Tibial artery (tissue), 4 donors: ENCODE results near the gene PCSK1.

Experiments used
- DNase-seq, 2 donors: peaks; one replicate each; pipeline ENCODE4 v3.0.0-alpha.2; 2019
- H3K27ac ChIP-seq, 2 donors: fragments of 200-600 bp; sonication (generic) in 1 of 2; 1 replicate in 1 of 2; 2 replicates in 1 of 2; pipeline ENCODE4 v1.5.1; 2018 to 2019; ENCODE audit warnings: mild to moderate bottlenecking in 1 of 2
- H3K27me3 ChIP-seq, 2 donors: fragments of 200-600 bp; sonication (generic) in 1 of 2; one replicate each; pipeline versions ENCODE4 v1.5.1 to v1.6.0; 2016 to 2019
- H3K36me3 ChIP-seq, 3 donors: fragments of 200-600 bp; sonication (generic) in 2 of 3; one replicate each; pipeline ENCODE4 v1.5.1; 2016 to 2019; ENCODE audit warnings: mild to moderate bottlenecking in 2 of 3
- H3K4me1 ChIP-seq, 4 donors: fragments of 200-600 bp; sonication (generic) in 2 of 4; 1 replicate in 3 of 4; 2 replicates in 1 of 4; pipeline ENCODE4 v1.5.1; 2016 to 2019
- H3K4me3 ChIP-seq, 2 donors: fragments of 200-600 bp; sonication (generic) in 1 of 2; 1 replicate in 1 of 2; 2 replicates in 1 of 2; pipeline ENCODE4 v1.5.1; 2018 to 2019; ENCODE audit warnings: mild to moderate bottlenecking in 2 of 2
- H3K9me3 ChIP-seq, 3 donors: fragments of 200-600 bp; sonication (generic) in 1 of 3; one replicate each; pipeline ENCODE4 v1.5.1; 2016 to 2019
- intact Hi-C: fragments of 100-400 bp; cut with DNase I; formaldehyde crosslinking; loops from one replicate; pipeline ENCODE4 v1.15.0; 2023; ENCODE audit warnings: low total_unique reads
- TF ChIP-seq, protein P1 (sequence below), 2 experiments: fragments of 200-600 bp in 1 of 2; fragments of 450-650 bp in 1 of 2; IDR thresholded peaks; one replicate each; pipeline ENCODE4 v1.5.1; 2017 to 2019; ENCODE audit warnings: antibody characterized with exemption in 2 of 2, mild to moderate bottlenecking in 1 of 2, moderate library complexity in 1 of 2

The PCSK1 gene

DNA sequence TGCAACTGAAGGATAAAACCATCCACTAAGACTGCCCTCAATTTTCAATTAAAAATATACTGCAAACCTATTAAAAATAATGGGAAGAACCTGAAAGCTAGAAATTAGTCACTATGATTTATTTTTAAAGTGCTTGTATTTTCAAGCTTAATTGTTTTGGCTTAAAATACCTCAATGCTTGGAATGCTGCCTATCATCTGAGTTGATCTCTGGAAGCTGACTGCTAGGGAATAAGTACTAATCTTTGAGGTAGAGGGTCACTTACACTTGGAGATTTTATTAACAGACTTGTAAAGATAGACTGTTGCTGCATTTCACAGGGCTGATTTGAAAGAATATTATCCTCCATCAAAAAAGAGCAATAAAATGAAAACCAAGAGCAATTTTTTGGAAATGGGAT is 6.2 kb downstream of the PCSK1 start:
- H3K27ac ChIP-seq, result no peak overlapping the region
- intact Hi-C loops, result no loop called here
- no peak overlapping the region for H3K4me3 ChIP-seq
- H3K9me3 ChIP-seq, result no peaks in the 10 kb centered on the region
- TF ChIP-seq, protein P1, sequence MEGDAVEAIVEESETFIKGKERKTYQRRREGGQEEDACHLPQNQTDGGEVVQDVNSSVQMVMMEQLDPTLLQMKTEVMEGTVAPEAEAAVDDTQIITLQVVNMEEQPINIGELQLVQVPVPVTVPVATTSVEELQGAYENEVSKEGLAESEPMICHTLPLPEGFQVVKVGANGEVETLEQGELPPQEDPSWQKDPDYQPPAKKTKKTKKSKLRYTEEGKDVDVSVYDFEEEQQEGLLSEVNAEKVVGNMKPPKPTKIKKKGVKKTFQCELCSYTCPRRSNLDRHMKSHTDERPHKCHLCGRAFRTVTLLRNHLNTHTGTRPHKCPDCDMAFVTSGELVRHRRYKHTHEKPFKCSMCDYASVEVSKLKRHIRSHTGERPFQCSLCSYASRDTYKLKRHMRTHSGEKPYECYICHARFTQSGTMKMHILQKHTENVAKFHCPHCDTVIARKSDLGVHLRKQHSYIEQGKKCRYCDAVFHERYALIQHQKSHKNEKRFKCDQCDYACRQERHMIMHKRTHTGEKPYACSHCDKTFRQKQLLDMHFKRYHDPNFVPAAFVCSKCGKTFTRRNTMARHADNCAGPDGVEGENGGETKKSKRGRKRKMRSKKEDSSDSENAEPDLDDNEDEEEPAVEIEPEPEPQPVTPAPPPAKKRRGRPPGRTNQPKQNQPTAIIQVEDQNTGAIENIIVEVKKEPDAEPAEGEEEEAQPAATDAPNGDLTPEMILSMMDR (IDR thresholded peaks at IDR 0.05), result no peak
- no peaks in the 10 kb centered on the region for H3K36me3 ChIP-seq
- DNase-seq, result no peak
- H3K27me3 ChIP-seq, result peaks cover 0 to 12% of the 10 kb centered on the region in 2 donors
- H3K4me1 ChIP-seq, result peaks cover 0 to 9% (median 5%) of the 10 kb centered on the region in 4 donors

DNA sequence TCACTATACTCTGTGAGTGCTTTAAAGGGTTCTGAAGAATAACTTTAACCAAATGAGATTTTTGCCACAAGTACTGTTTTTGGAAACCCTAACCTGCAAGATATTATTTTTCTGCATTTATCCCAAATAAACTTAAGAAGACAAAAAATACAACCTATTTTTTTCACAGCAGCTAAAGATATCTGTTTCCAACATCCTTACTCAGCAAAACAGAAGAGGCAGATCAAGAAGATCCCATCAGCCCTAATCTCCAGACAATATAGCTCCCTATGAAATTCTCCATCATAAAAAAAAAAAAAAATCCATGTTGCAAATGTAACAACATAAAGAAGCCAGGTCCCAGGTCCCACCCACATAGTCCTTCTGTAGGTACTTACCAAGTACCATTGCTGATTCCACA is 7.6 kb downstream of the PCSK1 start:
- no peak overlapping the region for H3K27ac ChIP-seq
- H3K9me3 ChIP-seq, result no peaks in the 10 kb centered on the region
- intact Hi-C loops, result no loop called here
- DNase-seq, result no peak
- TF ChIP-seq, protein P1 (IDR thresholded peaks at IDR 0.05), result no peak
- H3K36me3 ChIP-seq, result no peaks in the 10 kb centered on the region
- no peaks in the 10 kb centered on the region for H3K27me3 ChIP-seq
- no peak overlapping the region for H3K4me3 ChIP-seq
- H3K4me1 ChIP-seq, result no peaks in the 10 kb centered on the region

DNA sequence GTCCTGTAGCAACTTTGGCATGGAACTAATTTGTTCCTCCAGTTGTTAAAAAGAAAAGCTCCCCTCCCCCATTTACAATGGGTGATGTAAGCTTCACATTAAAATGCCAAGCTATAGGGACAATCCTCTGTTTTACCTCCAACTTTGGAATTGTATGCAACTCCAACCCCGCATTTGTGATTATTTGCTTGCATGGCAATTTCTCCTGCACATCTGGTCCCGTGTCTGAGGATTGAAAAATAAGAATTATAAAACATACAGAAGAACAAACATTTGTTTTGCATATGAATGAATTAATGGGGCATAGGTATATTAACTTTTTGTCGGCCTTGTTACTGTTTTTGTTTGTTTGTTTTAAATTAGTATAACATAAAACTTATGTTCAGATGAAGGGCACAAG is 17.2 kb downstream of the PCSK1 start:
- TF ChIP-seq, protein P1 (IDR thresholded peaks at IDR 0.05), result no peak
- DNase-seq, result no peak
- Histone ChIP-seq H3K4me3 (no peak overlapping the region), H3K9me3 (no peaks in the 10 kb centered on the region), H3K4me1 (no peaks in the 10 kb centered on the region), H3K36me3 (no peaks in the 10 kb centered on the region), H3K27ac (no peak overlapping the region), H3K27me3 (no peaks in the 10 kb centered on the region)
- intact Hi-C loops, result no loop called here

DNA sequence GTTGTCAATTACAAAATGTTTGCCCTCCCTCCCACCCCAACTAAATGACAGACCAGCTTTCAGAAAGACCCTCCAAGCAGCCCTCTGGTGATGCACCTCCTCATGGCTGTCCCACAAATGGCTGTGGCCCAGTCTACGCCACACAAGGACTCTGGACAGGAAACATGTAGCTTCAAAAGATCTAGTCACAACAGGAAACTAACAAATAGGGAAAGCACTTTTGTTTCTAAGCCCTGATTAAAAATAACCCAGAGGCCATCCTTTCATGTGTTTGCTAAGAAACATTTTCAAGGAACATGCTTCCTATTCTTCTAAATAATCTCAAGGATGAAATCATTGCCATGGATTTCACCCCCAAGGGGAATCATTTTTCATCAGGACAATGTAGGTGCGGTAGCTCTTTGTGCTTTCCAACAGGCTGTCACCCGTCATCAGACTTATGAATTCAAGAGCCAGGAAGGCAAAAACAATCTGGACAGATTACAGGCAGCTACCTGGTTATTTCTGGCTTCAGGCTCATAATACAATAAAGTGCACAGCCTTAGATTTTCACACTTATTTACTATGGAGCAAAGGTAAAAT is 20.1 kb downstream of the PCSK1 start:
- H3K4me3 ChIP-seq, result no peak overlapping the region
- H3K27me3 ChIP-seq, result no peaks in the 10 kb centered on the region
- no peak overlapping the region for H3K27ac ChIP-seq
- intact Hi-C loops, result no loop called here
- peaks cover 0 to 11% (median 5%) of the 10 kb centered on the region in 4 donors for H3K4me1 ChIP-seq
- DNase-seq, result no peak
- H3K36me3 ChIP-seq, result no peaks in the 10 kb centered on the region
- TF ChIP-seq, protein P1 (IDR thresholded peaks at IDR 0.05), result no peak
- H3K9me3 ChIP-seq, result no peaks in the 10 kb centered on the region

DNA sequence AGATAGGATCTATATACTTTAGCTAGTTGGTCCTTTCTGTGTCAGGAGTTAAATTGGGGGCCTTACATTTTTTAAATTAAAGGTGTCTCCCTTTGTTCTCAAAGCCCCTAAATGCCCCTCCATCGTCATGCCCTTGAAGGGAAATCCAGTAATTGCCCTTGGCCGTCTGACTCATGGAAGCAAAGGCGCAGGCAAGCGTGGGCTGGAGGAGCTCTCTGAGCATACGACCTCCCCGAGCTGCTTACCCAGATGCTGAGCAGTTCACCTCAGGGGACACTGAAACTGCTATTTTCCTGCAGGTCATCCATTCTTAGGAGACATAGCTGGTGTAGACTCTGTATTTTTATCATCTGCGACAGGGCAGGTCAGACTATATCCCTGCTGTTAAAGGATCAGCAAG is 23.0 kb downstream of the PCSK1 start:
- Histone ChIP-seq H3K4me1 (peaks cover 0 to 16% (median 8%) of the 10 kb centered on the region in 4 donors), H3K27me3 (no peaks in the 10 kb centered on the region), H3K4me3 (no peak overlapping the region), H3K27ac (no peak overlapping the region), H3K36me3 (no peaks in the 10 kb centered on the region), H3K9me3 (no peaks in the 10 kb centered on the region)
- TF ChIP-seq, protein P1 (IDR thresholded peaks at IDR 0.05), result no peak
- intact Hi-C loops, result no loop called here
- no peak for DNase-seq
